Measurements from ENCODE around the gene DLGAP3.

The DLGAP3 gene

DNA sequence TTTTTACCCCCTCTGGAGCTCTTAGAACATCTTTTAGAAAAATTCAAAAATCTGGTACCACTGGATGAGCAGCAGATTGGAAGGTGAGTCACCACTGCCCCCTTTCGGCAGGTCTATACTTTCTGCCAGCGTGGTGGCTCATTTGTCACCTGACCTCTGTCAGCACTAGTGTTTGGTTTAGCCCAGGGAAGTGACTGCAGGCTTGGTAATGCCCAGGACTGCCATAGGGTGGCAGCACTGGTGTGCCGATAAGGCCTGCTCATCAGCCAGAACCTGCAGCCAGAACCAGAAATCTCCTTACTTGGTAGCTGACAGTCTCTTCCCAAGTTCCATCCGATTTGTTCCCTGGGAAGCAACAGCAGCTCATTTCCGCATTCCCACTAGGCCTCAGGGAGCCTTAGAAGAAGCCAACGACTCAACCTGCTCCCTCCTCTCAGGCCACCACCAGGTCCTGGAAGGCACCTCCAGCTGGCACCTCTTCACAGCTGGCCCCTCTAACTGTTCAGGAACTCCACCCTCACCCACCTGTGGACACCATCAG is 76.7 kb downstream of the DLGAP3 start:
- no peaks in the 10 kb centered on the region for H3K9me3 ChIP-seq (replicated peaks in 1 of 2; ENCODE audit: control insufficient read depth in 2 of 2, insufficient read depth in 1 of 2, low read depth in 1 of 2, low read length in 2 of 2)
- no peak overlapping the region for H3K14ac ChIP-seq (ENCODE audit: low read length)
- H3K18ac ChIP-seq (ENCODE audit: low read length): no peak overlapping the region
- H3K4ac ChIP-seq (ENCODE audit: low read length): no peak overlapping the region
- no peak overlapping the region for H2BK15ac ChIP-seq (ENCODE audit: low read length)
- no peak overlapping the region for H3K27ac ChIP-seq (replicated peaks; ENCODE audit: low read length)
- no peak overlapping the region for H4K91ac ChIP-seq (ENCODE audit: low read depth, low read length, poor library complexity)
- H3K23ac ChIP-seq (ENCODE audit: low read depth, low read length, poor library complexity): no peak overlapping the region
- no CpG with 5 or more reads among the region's 6 CpGs for WGBS, 2 donors (ENCODE audit: extremely low coverage in 2 of 2, insufficient read length in 2 of 2, insufficient replicate concordance in 1 of 2)
- peaks cover 0 to 3% of the 10 kb centered on the region in 2 donors for H3K4me1 ChIP-seq (ENCODE audit: control insufficient read depth in 2 of 2, insufficient read depth in 1 of 2, low read depth in 1 of 2, low read length in 2 of 2)
- no peak overlapping the region for H2BK120ac ChIP-seq (ENCODE audit: low read depth, low read length)
- H2AFZ ChIP-seq (ENCODE audit: low read length): no peak overlapping the region
- H3K79me1 ChIP-seq (ENCODE audit: low read depth, low read length): no peaks in the 10 kb centered on the region
- H3K9ac ChIP-seq (ENCODE audit: low read depth, low read length, poor library complexity): no peak overlapping the region
- no peak overlapping the region for H3K4me3 ChIP-seq (ENCODE audit: low read length in 2 of 2)
- H2AK5ac ChIP-seq (ENCODE audit: low read depth, low read length): no peak overlapping the region
- H2BK12ac ChIP-seq (ENCODE audit: low read length): no peak overlapping the region
- H3K27me3 ChIP-seq (ENCODE audit: control insufficient read depth in 3 of 3, insufficient read depth in 3 of 3, low read depth in 1 of 3, low read length in 3 of 3): no peaks in the 10 kb centered on the region
- DNase-seq (ENCODE audit: low spot score): peak; percentile 90
- no peak overlapping the region for H4K8ac ChIP-seq (ENCODE audit: low read depth, low read length)
- no peak overlapping the region for H2BK5ac ChIP-seq (ENCODE audit: low read length)
- peaks cover 11 to 58% of the 10 kb centered on the region in 2 donors for H3K36me3 ChIP-seq (replicated peaks in 1 of 2; ENCODE audit: control insufficient read depth in 2 of 2, insufficient read depth in 2 of 2, low read length in 2 of 2)
- H3K4me2 ChIP-seq (ENCODE audit: insufficient read depth, low read length, poor library complexity, severe bottlenecking): no peak overlapping the region

DNA sequence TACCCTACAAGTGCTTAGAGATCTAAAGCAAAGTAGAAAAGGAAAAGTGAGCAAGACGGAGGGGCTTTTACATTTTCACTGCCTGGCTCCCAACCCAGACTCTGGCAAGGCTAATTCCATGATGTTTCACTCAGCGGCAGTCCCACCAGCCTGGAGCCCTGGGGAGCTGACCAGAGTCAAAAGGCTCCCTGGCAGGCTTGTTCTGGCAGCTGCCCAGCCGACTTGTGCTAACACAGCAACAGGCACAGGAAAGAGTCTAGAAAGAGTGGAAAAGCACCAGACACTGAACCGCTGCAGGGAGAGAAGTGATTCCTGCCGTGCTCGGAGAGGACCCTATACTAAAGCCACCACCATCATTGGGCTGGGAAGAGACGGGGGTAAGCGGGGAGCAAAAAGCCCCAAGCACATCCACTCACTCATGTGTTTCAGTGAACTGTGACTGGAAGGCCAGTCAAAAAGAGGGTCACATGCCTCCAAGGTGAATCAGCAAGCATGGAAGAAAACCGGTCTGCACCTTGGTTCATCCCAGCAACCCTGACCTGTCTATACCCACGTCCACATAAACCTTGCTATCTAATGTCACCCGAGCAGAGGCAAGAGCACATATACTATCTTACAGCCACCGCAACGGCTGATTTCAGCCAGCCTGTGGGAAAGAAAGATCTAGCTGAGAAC is 77.9 kb downstream of the DLGAP3 start:
- Histone ChIP-seq H3K4ac (ENCODE audit: low read length) (no peak overlapping the region), H3K4me1 (ENCODE audit: control insufficient read depth in 2 of 2, insufficient read depth in 1 of 2, low read depth in 1 of 2, low read length in 2 of 2) (peaks cover 0 to 6% of the 10 kb centered on the region in 2 donors)
- WGBS, 2 donors (ENCODE audit: extremely low coverage in 2 of 2, insufficient read length in 2 of 2, insufficient replicate concordance in 1 of 2): no CpG with 5 or more reads among the region's 13 CpGs

DNA sequence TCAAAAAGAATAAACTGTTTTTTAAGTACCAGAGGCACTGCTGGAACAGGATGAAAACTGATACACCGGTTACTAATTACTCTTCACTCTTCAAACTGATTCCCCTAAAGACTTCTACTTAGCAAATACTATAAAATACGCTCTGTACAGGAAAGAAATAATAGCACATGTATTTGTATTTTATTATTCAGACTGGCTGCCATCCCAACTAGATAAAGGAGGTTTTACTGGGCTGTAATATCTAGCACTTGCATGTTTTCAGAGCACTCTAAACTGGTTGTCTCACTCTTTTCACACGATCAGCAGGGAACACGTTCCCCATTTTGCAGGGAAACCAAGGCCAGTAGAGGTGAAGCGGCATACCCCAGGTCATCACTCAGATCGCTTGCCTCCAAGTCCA is 79.1 kb downstream of the DLGAP3 start:
- Histone ChIP-seq H3K9me3 (replicated peaks in 1 of 2; ENCODE audit: control insufficient read depth in 2 of 2, insufficient read depth in 1 of 2, low read depth in 1 of 2, low read length in 2 of 2) (no peaks in the 10 kb centered on the region), H4K8ac (ENCODE audit: low read depth, low read length) (no peak overlapping the region), H3K9ac (ENCODE audit: low read depth, low read length, poor library complexity) (no peak overlapping the region), H2BK120ac (ENCODE audit: low read depth, low read length) (no peak overlapping the region), H3K4me2 (ENCODE audit: insufficient read depth, low read length, poor library complexity, severe bottlenecking) (no peak overlapping the region), H3K27ac (replicated peaks; ENCODE audit: low read length) (no peak overlapping the region), H4K91ac (ENCODE audit: low read depth, low read length, poor library complexity) (no peak overlapping the region), H2AFZ (ENCODE audit: low read length) (no peak overlapping the region), H2BK15ac (ENCODE audit: low read length) (no peak overlapping the region), H3K4ac (ENCODE audit: low read length) (no peak overlapping the region), H3K4me3 (ENCODE audit: low read length in 2 of 2) (no peak overlapping the region), H3K79me1 (ENCODE audit: low read depth, low read length) (no peaks in the 10 kb centered on the region), H2AK5ac (ENCODE audit: low read depth, low read length) (no peak overlapping the region), H3K27me3 (ENCODE audit: control insufficient read depth in 3 of 3, insufficient read depth in 3 of 3, low read depth in 1 of 3, low read length in 3 of 3) (no peaks in the 10 kb centered on the region), H3K23ac (ENCODE audit: low read depth, low read length, poor library complexity) (no peak overlapping the region), H3K4me1 (ENCODE audit: control insufficient read depth in 2 of 2, insufficient read depth in 1 of 2, low read depth in 1 of 2, low read length in 2 of 2) (peaks cover under 1 to 18% of the 10 kb centered on the region in 2 donors), H3K18ac (ENCODE audit: low read length) (no peak overlapping the region), H3K36me3 (replicated peaks in 1 of 2; ENCODE audit: control insufficient read depth in 2 of 2, insufficient read depth in 2 of 2, low read length in 2 of 2) (peaks cover 8 to 57% of the 10 kb centered on the region in 2 donors), H3K14ac (ENCODE audit: low read length) (no peak overlapping the region), H2BK5ac (ENCODE audit: low read length) (no peak overlapping the region), H2BK12ac (ENCODE audit: low read length) (no peak overlapping the region)
- no CpG with 5 or more reads among the region's 6 CpGs for WGBS, 2 donors (ENCODE audit: extremely low coverage in 2 of 2, insufficient read length in 2 of 2, insufficient replicate concordance in 1 of 2)
- DNase-seq (ENCODE audit: low spot score): no peak

More for the DNA sequence above, 77.9 kb downstream of the DLGAP3 start:
- Histone ChIP-seq H3K14ac (ENCODE audit: low read length) (no peak overlapping the region), H4K8ac (ENCODE audit: low read depth, low read length) (no peak overlapping the region), H3K36me3 (replicated peaks in 1 of 2; ENCODE audit: control insufficient read depth in 2 of 2, insufficient read depth in 2 of 2, low read length in 2 of 2) (peaks cover 11 to 62% of the 10 kb centered on the region in 2 donors), H3K4me2 (ENCODE audit: insufficient read depth, low read length, poor library complexity, severe bottlenecking) (no peak overlapping the region), H2AFZ (ENCODE audit: low read length) (no peak overlapping the region), H3K9me3 (replicated peaks in 1 of 2; ENCODE audit: control insufficient read depth in 2 of 2, insufficient read depth in 1 of 2, low read depth in 1 of 2, low read length in 2 of 2) (no peaks in the 10 kb centered on the region), H4K91ac (ENCODE audit: low read depth, low read length, poor library complexity) (no peak overlapping the region), H3K18ac (ENCODE audit: low read length) (no peak overlapping the region), H2BK15ac (ENCODE audit: low read length) (no peak overlapping the region), H3K27me3 (ENCODE audit: control insufficient read depth in 3 of 3, insufficient read depth in 3 of 3, low read depth in 1 of 3, low read length in 3 of 3) (no peaks in the 10 kb centered on the region), H2BK12ac (ENCODE audit: low read length) (no peak overlapping the region), H3K23ac (ENCODE audit: low read depth, low read length, poor library complexity) (no peak overlapping the region), H2AK5ac (ENCODE audit: low read depth, low read length) (no peak overlapping the region), H3K9ac (ENCODE audit: low read depth, low read length, poor library complexity) (no peak overlapping the region), H3K79me1 (ENCODE audit: low read depth, low read length) (no peaks in the 10 kb centered on the region), H2BK120ac (ENCODE audit: low read depth, low read length) (no peak overlapping the region), H2BK5ac (ENCODE audit: low read length) (no peak overlapping the region), H3K27ac (replicated peaks; ENCODE audit: low read length) (no peak overlapping the region), H3K4me3 (ENCODE audit: low read length in 2 of 2) (no peak overlapping the region)
- DNase-seq (ENCODE audit: low spot score): no peak

DNA sequence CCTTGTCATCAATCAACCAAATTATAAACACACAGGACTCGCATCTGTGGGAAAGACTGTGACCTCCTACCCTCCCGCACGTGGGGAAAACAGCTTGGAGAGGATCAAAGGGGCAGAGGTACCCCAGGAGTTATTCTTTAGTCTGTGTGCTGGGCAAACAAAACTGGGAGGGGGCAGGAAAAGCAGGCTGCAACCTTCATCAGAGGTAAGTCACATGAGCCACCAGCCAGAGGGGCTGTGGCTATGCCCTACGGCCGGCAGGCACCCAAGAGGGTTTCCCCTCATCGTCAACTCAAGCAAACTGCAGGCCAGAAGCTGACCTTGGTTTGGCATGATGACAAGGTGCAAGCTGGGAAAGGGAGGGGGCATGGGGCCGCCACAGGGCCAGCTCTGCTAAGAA is 82.4 kb downstream of the DLGAP3 start:
- H3K23ac ChIP-seq (ENCODE audit: low read depth, low read length, poor library complexity): no peak overlapping the region
- no peak overlapping the region for H3K27ac ChIP-seq (replicated peaks; ENCODE audit: low read length)
- no peaks in the 10 kb centered on the region for H3K79me1 ChIP-seq (ENCODE audit: low read depth, low read length)
- H2BK120ac ChIP-seq (ENCODE audit: low read depth, low read length): no peak overlapping the region
- no peak overlapping the region for H2BK5ac ChIP-seq (ENCODE audit: low read length)
- no peak overlapping the region for H3K18ac ChIP-seq (ENCODE audit: low read length)
- no peaks in the 10 kb centered on the region for H3K9me3 ChIP-seq (replicated peaks in 1 of 2; ENCODE audit: control insufficient read depth in 2 of 2, insufficient read depth in 1 of 2, low read depth in 1 of 2, low read length in 2 of 2)
- peaks cover 27 to 48% of the 10 kb centered on the region in 2 donors for H3K4me1 ChIP-seq (ENCODE audit: control insufficient read depth in 2 of 2, insufficient read depth in 1 of 2, low read depth in 1 of 2, low read length in 2 of 2)
- no peak for DNase-seq (ENCODE audit: low spot score)
- no peak overlapping the region for H2BK12ac ChIP-seq (ENCODE audit: low read length)
- WGBS, 2 donors (ENCODE audit: extremely low coverage in 2 of 2, insufficient read length in 2 of 2, insufficient replicate concordance in 1 of 2): no CpG with 5 or more reads among the region's 7 CpGs
- H3K14ac ChIP-seq (ENCODE audit: low read length): no peak overlapping the region
- H2BK15ac ChIP-seq (ENCODE audit: low read length): no peak overlapping the region
- H3K4me2 ChIP-seq (ENCODE audit: insufficient read depth, low read length, poor library complexity, severe bottlenecking): no peak overlapping the region
- no peak overlapping the region for H3K4ac ChIP-seq (ENCODE audit: low read length)
- no peak overlapping the region for H3K4me3 ChIP-seq (ENCODE audit: low read length in 2 of 2)
- no peak overlapping the region for H3K9ac ChIP-seq (ENCODE audit: low read depth, low read length, poor library complexity)
- H3K27me3 ChIP-seq (ENCODE audit: control insufficient read depth in 3 of 3, insufficient read depth in 3 of 3, low read depth in 1 of 3, low read length in 3 of 3): peaks cover 0 to 2% (median 0%) of the 10 kb centered on the region in 3 experiments
- H3K36me3 ChIP-seq (replicated peaks in 1 of 2; ENCODE audit: control insufficient read depth in 2 of 2, insufficient read depth in 2 of 2, low read length in 2 of 2): peaks cover 0 to 40% of the 10 kb centered on the region in 2 donors
- no peak overlapping the region for H2AFZ ChIP-seq (ENCODE audit: low read length)
- no peak overlapping the region for H4K8ac ChIP-seq (ENCODE audit: low read depth, low read length)
- no peak overlapping the region for H2AK5ac ChIP-seq (ENCODE audit: low read depth, low read length)
- no peak overlapping the region for H4K91ac ChIP-seq (ENCODE audit: low read depth, low read length, poor library complexity)
